Esophagus muscularis mucosa (tissue), 4 donors: ENCODE data around the gene BFSP2. TPM values are rescaled to one million over a fixed set of nuclear protein-coding genes. Genes with fewer than 3 reads are reported as not detected.

Source experiments
- DNase-seq: peaks from one replicate; pipeline ENCODE4 v3.0.0-alpha.2; 2017; ENCODE audit errors: extremely low spot score
- H3K27ac ChIP-seq, 4 donors: fragments of 200-600 bp; sonication (generic); replicated peaks in 1 of 4; 1 replicate in 3 of 4; 2 replicates in 1 of 4; pipeline ENCODE4 v1.5.1; 2016 to 2019; ENCODE audit warnings: mild to moderate bottlenecking in 1 of 4
- H3K27me3 ChIP-seq, 4 donors: fragments of 200-600 bp; sonication (generic); one replicate each; pipeline versions ENCODE4 v1.5.1 to v1.6.0; 2016 to 2019
- H3K36me3 ChIP-seq, 4 donors: fragments of 200-600 bp; sonication (generic); one replicate each; pipeline ENCODE4 v1.5.1; 2016 to 2019
- H3K4me1 ChIP-seq, 4 donors: fragments of 200-600 bp; sonication (generic); one replicate each; pipeline ENCODE4 v1.5.1; 2016 to 2019
- H3K4me3 ChIP-seq, 4 donors: fragments of 200-600 bp; sonication (generic); 1 replicate in 2 of 4; 2 replicates in 2 of 4; pipeline ENCODE4 v1.5.1; 2016 to 2019; ENCODE audit warnings: mild to moderate bottlenecking in 4 of 4, moderate library complexity in 1 of 4
- H3K9me3 ChIP-seq, 4 donors: fragments of 200-600 bp; sonication (generic); 1 replicate in 3 of 4; 2 replicates in 1 of 4; pipeline ENCODE4 v1.5.1; 2016 to 2019
- EP300 ChIP-seq: sonication (generic); formaldehyde crosslinking; IDR thresholded peaks from one replicate; pipeline ENCODE4 v1.6.1; 2017; ENCODE audit warnings: antibody characterized with exemption
- POLR2A ChIP-seq: fragments of 450-650 bp; IDR thresholded peaks from one replicate; pipeline ENCODE4 v1.6.1; 2017; ENCODE audit warnings: antibody characterized with exemption, moderate library complexity, mild to moderate bottlenecking, low read depth
- POLR2AphosphoS5 ChIP-seq, 2 donors: sonication (generic); formaldehyde crosslinking; IDR thresholded peaks; one replicate each; pipeline ENCODE4 v1.6.1; 2017; ENCODE audit warnings: antibody characterized with exemption in 2 of 2
- WGBS: methylation state at CpG from one replicate; pipeline ENCODE4 v1.1.5; 2018; 5-methylcytosine and 5-hydroxymethylcytosine counted together
- intact Hi-C: fragments of 100-400 bp; cut with DNase I; formaldehyde crosslinking; loops from one replicate; pipeline ENCODE4 v1.15.1; 2023
- total RNA-seq, 4 donors: library from RNA; depleted of rRNA; stranded (reverse); fragments of >200 nt; gene quantifications; one replicate each; pipeline versions ENCODE4 v1.1.0 to v1.2.1, GENCODE V29; 2016
- TF ChIP-seq, protein P1 (sequence below), 3 experiments: fragments of 200-600 bp in 2 of 3; fragments of 450-650 bp in 1 of 3; sonication (generic) in 2 of 3; IDR thresholded peaks; one replicate each; pipeline ENCODE4 v1.5.1; 2017 to 2019; ENCODE audit warnings: antibody characterized with exemption in 3 of 3, mild to moderate bottlenecking in 2 of 3, moderate library complexity in 1 of 3

Gene BFSP2
- total RNA-seq, 4 donors from 2014 or later, result not detected

DNA sequence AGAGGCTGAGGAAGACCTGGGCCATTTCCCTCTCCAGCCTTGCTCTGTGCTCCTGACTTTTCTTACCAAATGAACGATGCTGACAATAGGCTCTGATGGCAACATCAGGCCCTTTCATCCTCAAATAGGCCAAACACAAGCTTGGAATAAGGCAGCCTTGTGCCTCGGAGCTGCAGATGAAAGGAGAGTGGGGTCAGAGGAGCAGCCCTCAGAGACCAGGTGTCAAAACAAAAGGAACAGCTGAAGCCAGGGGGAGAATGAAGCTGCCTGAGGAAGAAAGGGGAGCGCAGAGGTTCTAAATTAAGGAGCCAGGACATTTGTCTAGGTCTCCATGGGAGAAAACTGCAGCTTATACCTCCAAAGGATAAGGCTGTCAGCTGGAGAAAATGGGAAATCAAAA, 5.1 kb downstream of the BFSP2 start:
- no peak for DNase-seq
- H3K27ac ChIP-seq, result no peak overlapping the region
- H3K9me3 ChIP-seq, result no peaks in the 10 kb centered on the region
- intact Hi-C loops, result no loop called here
- no peak overlapping the region for H3K4me3 ChIP-seq
- H3K27me3 ChIP-seq, result no peaks in the 10 kb centered on the region
- TF ChIP-seq POLR2AphosphoS5 (IDR thresholded peaks at IDR 0.05) (no peak), POLR2A (no peak), EP300 (no peak)
- TF ChIP-seq, protein P1, sequence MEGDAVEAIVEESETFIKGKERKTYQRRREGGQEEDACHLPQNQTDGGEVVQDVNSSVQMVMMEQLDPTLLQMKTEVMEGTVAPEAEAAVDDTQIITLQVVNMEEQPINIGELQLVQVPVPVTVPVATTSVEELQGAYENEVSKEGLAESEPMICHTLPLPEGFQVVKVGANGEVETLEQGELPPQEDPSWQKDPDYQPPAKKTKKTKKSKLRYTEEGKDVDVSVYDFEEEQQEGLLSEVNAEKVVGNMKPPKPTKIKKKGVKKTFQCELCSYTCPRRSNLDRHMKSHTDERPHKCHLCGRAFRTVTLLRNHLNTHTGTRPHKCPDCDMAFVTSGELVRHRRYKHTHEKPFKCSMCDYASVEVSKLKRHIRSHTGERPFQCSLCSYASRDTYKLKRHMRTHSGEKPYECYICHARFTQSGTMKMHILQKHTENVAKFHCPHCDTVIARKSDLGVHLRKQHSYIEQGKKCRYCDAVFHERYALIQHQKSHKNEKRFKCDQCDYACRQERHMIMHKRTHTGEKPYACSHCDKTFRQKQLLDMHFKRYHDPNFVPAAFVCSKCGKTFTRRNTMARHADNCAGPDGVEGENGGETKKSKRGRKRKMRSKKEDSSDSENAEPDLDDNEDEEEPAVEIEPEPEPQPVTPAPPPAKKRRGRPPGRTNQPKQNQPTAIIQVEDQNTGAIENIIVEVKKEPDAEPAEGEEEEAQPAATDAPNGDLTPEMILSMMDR (IDR thresholded peaks at IDR 0.05), result no peak
- no peaks in the 10 kb centered on the region for H3K36me3 ChIP-seq
- H3K4me1 ChIP-seq, result peaks cover 0 to 9% (median 4%) of the 10 kb centered on the region in 4 donors
- 84% methylated on average over 3 of the region's 3 CpGs for WGBS

DNA sequence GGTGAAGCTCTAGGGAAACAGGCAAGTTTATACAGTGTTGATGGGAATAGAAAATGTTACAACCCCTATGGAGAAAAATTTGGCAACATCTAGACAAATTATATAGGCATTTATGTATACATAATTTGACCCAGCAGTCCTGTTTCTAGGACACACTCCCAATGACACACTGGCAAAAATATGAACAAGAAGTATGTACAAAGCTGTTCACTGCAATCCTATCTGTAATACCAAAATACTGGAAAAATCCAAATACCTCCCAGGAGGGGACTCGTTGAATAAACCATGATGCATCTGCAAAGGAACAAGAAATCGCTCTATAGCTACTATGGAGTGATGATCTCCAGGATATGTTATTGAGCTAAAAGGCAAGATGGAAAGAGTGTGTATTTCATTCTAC, 8.5 kb downstream of the BFSP2 start:
- TF ChIP-seq EP300 (no peak), POLR2AphosphoS5 (IDR thresholded peaks at IDR 0.05) (no peak)
- TF ChIP-seq, protein P1 (IDR thresholded peaks at IDR 0.05), result no peak
- no peaks in the 10 kb centered on the region for H3K36me3 ChIP-seq
- WGBS, result 92% methylated on average over 2 of the region's 2 CpGs
- no peak overlapping the region for H3K4me3 ChIP-seq
- no peak overlapping the region for H3K27ac ChIP-seq
- H3K27me3 ChIP-seq, result peaks cover 0 to 5% (median 0%) of the 10 kb centered on the region in 4 donors
- no peaks in the 10 kb centered on the region for H3K9me3 ChIP-seq
- H3K4me1 ChIP-seq, result peaks cover 0 to 12% (median 10%) of the 10 kb centered on the region in 4 donors
- DNase-seq, result no peak
- intact Hi-C loops, result no loop called here

DNA sequence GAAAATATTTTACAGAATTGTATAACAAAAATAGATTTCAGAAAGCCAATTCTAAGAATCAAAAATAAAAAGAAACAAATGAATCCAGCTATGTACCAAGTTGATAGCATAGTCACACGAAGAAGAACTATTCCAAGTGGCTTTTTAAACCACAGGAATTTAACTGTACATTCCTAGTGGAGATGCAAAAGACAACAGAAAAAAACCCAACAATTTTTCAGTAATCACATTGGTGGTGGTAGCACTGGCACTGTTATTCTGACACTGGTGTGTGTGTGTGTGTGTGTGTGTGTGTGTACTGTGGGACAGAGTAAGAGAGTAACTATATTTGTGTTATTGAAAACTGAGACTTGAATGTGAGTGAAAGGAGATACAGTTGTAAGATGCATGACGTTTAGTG, 9.1 kb downstream of the BFSP2 start:
- WGBS, result 78% methylated on average over 2 of the region's 2 CpGs
- DNase-seq, result no peak
- Histone ChIP-seq H3K4me1 (peaks cover 0 to 17% (median 15%) of the 10 kb centered on the region in 4 donors), H3K36me3 (no peaks in the 10 kb centered on the region), H3K4me3 (no peak overlapping the region), H3K27me3 (peaks cover 0 to 5% (median 0%) of the 10 kb centered on the region in 4 donors), H3K9me3 (no peaks in the 10 kb centered on the region), H3K27ac (no peak overlapping the region)
- TF ChIP-seq EP300, result no peak
- TF ChIP-seq POLR2AphosphoS5 (IDR thresholded peaks at IDR 0.05), result no peak
- TF ChIP-seq, protein P1 (IDR thresholded peaks at IDR 0.05), result no peak
- no peak for TF ChIP-seq POLR2A
- intact Hi-C loops, result no loop called here

DNA sequence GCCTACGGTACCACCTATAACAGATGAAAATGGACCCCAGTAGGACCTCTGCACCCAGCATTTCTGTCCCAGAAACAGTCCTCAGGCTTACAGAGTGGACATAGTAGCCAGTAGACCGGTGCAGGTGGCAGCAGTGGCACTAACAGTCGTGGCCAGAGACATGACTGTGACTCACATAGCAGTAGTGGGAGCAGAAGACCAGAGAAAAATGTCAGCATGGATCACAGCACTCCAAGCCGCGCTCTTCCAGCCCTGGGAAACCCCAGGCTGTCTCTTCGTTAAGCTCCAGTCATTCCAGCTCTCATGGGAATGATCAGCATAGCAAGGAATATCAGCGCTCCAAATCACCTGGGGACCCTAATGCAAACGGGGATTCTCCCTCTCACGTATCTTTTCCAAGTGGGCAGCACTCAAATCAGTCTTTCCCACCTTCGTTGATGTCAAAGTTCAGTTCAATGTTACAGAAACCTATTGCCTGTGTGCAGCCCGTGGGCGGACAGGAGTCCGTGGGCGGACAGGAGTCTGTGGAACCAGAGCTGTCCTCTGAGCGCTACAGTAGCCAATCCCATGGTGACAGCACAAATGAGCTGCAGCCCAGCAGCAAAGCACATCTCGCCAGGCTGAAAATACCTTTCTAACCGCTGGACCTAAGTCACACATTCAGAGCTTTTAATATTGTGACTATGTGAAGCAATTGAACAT, 10.5 kb downstream of the BFSP2 start:
- Histone ChIP-seq H3K27me3 (peaks cover 0 to 5% (median 0%) of the 10 kb centered on the region in 4 donors), H3K27ac (no peak overlapping the region), H3K4me3 (no peak overlapping the region), H3K36me3 (no peaks in the 10 kb centered on the region), H3K4me1 (peaks cover 0 to 17% (median 15%) of the 10 kb centered on the region in 4 donors), H3K9me3 (no peaks in the 10 kb centered on the region)
- WGBS, result 88% methylated on average over 17 of the region's 17 CpGs
- DNase-seq, result no peak
- TF ChIP-seq, protein P1 (IDR thresholded peaks at IDR 0.05), result no peak
- TF ChIP-seq POLR2AphosphoS5 (IDR thresholded peaks at IDR 0.05), result no peak
- TF ChIP-seq EP300, result no peak
- TF ChIP-seq POLR2A, result no peak
- intact Hi-C loops, result no loop called here
